ENCODE measurements around the gene RNF148. TPM values are rescaled to one million over a fixed set of nuclear protein-coding genes. Genes with fewer than 3 reads are reported as not detected.

RNF148 gene
- total and polyA plus RNA-seq, 4 donors = 0.09 to 3.5 (median 0.09) TPM; not detected in 1

DNA sequence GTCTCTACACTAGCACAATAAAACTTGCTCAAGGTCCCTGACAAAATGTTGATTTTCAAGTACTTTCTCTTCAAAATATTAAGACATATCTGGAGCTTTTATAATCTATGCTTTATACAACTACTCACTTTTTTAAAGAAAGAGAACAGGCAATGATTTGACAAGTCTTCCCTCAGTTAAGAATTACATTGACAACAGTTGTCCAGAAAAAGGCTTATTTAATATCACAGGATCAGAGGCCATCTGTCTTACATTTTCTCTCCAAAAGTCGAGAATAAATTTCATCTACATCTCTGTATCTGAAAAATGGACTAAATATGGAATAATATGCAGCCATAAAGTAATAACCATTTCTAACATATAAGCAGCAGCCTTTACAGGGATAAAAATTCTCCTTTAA, 8.2 kb upstream of the RNF148 start:
- H3K27ac ChIP-seq (ENCODE audit: low read depth in 1 of 2, low read length in 2 of 2) = no peak overlapping the region
- H3K9ac ChIP-seq (ENCODE audit: low read depth in 1 of 2, low read length in 2 of 2) = no peak overlapping the region
- H3K9me3 ChIP-seq (ENCODE audit: control insufficient read depth in 4 of 4, low read length in 3 of 4) = no peaks in the 10 kb centered on the region
- 78% methylated on average over 1 of the region's 1 CpG for WGBS
- H3K4me3 ChIP-seq (ENCODE audit: low read depth in 1 of 3, low read length in 3 of 3) = no peak overlapping the region
- DNase-seq (ENCODE audit: low spot score) = no peak
- H3K36me3 ChIP-seq (ENCODE audit: control insufficient read depth in 4 of 4, insufficient read depth in 3 of 4, low read depth in 1 of 4, low read length in 3 of 4) = no peaks in the 10 kb centered on the region
- H3K27me3 ChIP-seq (ENCODE audit: control insufficient read depth in 4 of 4, insufficient read depth in 4 of 4, low read length in 3 of 4) = no peaks in the 10 kb centered on the region
- TF ChIP-seq EGR1 (IDR thresholded peaks at IDR 0.05; ENCODE audit: low read depth in 2 of 2) (no peak), YY1 (IDR thresholded peaks at IDR 0.05) (no peak), SP1 (IDR thresholded peaks at IDR 0.05) (no peak), GABPA (IDR thresholded peaks at IDR 0.05 in 1 of 2, conservative IDR thresholded peaks at IDR 0.05 in 1 of 2) (no peak)
- TF ChIP-seq, protein P1, sequence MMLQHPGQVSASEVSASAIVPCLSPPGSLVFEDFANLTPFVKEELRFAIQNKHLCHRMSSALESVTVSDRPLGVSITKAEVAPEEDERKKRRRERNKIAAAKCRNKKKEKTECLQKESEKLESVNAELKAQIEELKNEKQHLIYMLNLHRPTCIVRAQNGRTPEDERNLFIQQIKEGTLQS (IDR thresholded peaks at IDR 0.05) = no peak
- TF ChIP-seq, protein P2, sequence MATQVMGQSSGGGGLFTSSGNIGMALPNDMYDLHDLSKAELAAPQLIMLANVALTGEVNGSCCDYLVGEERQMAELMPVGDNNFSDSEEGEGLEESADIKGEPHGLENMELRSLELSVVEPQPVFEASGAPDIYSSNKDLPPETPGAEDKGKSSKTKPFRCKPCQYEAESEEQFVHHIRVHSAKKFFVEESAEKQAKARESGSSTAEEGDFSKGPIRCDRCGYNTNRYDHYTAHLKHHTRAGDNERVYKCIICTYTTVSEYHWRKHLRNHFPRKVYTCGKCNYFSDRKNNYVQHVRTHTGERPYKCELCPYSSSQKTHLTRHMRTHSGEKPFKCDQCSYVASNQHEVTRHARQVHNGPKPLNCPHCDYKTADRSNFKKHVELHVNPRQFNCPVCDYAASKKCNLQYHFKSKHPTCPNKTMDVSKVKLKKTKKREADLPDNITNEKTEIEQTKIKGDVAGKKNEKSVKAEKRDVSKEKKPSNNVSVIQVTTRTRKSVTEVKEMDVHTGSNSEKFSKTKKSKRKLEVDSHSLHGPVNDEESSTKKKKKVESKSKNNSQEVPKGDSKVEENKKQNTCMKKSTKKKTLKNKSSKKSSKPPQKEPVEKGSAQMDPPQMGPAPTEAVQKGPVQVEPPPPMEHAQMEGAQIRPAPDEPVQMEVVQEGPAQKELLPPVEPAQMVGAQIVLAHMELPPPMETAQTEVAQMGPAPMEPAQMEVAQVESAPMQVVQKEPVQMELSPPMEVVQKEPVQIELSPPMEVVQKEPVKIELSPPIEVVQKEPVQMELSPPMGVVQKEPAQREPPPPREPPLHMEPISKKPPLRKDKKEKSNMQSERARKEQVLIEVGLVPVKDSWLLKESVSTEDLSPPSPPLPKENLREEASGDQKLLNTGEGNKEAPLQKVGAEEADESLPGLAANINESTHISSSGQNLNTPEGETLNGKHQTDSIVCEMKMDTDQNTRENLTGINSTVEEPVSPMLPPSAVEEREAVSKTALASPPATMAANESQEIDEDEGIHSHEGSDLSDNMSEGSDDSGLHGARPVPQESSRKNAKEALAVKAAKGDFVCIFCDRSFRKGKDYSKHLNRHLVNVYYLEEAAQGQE (IDR thresholded peaks at IDR 0.05) = no peak
- H3K4me1 ChIP-seq (ENCODE audit: control insufficient read depth in 4 of 4, insufficient read depth in 4 of 4, low read length in 3 of 4) = no peaks in the 10 kb centered on the region

DNA sequence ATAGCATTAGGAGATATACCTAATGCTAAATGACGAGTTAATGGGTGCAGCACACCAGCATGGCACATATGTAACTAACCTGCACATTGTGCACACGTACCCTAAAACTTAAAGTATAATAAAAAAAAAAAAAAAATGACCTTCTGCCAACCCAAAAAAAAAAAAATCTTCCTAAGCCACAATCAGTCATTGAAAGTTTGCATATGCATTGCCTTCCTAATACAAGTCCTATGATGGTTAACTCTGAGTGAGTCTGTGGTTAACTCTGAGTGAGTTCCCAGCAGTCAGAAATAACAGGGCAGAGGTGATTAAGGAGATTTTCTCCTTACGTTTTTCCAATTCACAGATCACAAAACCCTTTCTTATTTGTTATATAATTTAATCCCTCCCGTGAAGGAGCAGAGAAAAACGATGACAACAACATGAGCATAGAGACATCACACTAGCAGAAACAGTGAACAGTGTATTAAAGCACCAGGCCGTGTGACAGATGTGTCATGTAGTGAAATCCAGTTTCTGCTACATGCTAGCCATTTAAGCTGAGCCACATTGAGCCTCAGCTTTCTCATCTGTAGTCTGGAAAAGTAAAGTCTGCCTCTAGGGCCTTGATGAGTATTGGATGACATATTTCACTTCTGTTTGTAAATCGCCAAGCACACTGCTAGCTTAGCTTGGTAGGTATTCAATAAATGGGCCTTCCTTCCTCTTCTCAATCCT, 7.4 kb upstream of the RNF148 start:
- DNase-seq (ENCODE audit: low spot score) = no peak
- no peaks in the 10 kb centered on the region for H3K4me1 ChIP-seq (ENCODE audit: control insufficient read depth in 4 of 4, insufficient read depth in 4 of 4, low read length in 3 of 4)
- 94% methylated on average over 7 of the region's 7 CpGs for WGBS

More for the DNA sequence above, 7.4 kb upstream of the RNF148 start:
- Histone ChIP-seq H3K9me3 (ENCODE audit: control insufficient read depth in 4 of 4, low read length in 3 of 4) (no peaks in the 10 kb centered on the region), H3K9ac (ENCODE audit: low read depth in 1 of 2, low read length in 2 of 2) (no peak overlapping the region), H3K4me3 (ENCODE audit: low read depth in 1 of 3, low read length in 3 of 3) (no peak overlapping the region), H3K36me3 (ENCODE audit: control insufficient read depth in 4 of 4, insufficient read depth in 3 of 4, low read depth in 1 of 4, low read length in 3 of 4) (no peaks in the 10 kb centered on the region), H3K27ac (ENCODE audit: low read depth in 1 of 2, low read length in 2 of 2) (no peak overlapping the region), H3K27me3 (ENCODE audit: control insufficient read depth in 4 of 4, insufficient read depth in 4 of 4, low read length in 3 of 4) (no peaks in the 10 kb centered on the region)
- TF ChIP-seq, protein P2 (IDR thresholded peaks at IDR 0.05) = no peak
- TF ChIP-seq, protein P3, sequence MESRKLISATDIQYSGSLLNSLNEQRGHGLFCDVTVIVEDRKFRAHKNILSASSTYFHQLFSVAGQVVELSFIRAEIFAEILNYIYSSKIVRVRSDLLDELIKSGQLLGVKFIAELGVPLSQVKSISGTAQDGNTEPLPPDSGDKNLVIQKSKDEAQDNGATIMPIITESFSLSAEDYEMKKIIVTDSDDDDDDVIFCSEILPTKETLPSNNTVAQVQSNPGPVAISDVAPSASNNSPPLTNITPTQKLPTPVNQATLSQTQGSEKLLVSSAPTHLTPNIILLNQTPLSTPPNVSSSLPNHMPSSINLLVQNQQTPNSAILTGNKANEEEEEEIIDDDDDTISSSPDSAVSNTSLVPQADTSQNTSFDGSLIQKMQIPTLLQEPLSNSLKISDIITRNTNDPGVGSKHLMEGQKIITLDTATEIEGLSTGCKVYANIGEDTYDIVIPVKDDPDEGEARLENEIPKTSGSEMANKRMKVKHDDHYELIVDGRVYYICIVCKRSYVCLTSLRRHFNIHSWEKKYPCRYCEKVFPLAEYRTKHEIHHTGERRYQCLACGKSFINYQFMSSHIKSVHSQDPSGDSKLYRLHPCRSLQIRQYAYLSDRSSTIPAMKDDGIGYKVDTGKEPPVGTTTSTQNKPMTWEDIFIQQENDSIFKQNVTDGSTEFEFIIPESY (IDR thresholded peaks at IDR 0.05) = no peak
- TF ChIP-seq FOXA1 (IDR thresholded peaks at IDR 0.05) (no peak), GABPA (IDR thresholded peaks at IDR 0.05 in 1 of 2, conservative IDR thresholded peaks at IDR 0.05 in 1 of 2) (no peak), RAD21 (IDR thresholded peaks at IDR 0.05) (no peak), TAF1 (conservative IDR thresholded peaks at IDR 0.05) (no peak), JUND (IDR thresholded peaks at IDR 0.05) (no peak), YY1 (IDR thresholded peaks at IDR 0.05) (no peak), RXRA (IDR thresholded peaks at IDR 0.05) (no peak), FOXA2 (IDR thresholded peaks at IDR 0.05) (no peak), HNF4G (IDR thresholded peaks at IDR 0.05) (no peak), EGR1 (IDR thresholded peaks at IDR 0.05; ENCODE audit: low read depth in 2 of 2) (no peak), HNF4A (conservative IDR thresholded peaks at IDR 0.05) (no peak), SP1 (IDR thresholded peaks at IDR 0.05) (no peak), NR2F2 (IDR thresholded peaks at IDR 0.05) (no peak)
- TF ChIP-seq, protein P4, sequence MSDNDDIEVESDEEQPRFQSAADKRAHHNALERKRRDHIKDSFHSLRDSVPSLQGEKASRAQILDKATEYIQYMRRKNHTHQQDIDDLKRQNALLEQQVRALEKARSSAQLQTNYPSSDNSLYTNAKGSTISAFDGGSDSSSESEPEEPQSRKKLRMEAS (IDR thresholded peaks at IDR 0.05) = no peak
- TF ChIP-seq, protein P5, sequence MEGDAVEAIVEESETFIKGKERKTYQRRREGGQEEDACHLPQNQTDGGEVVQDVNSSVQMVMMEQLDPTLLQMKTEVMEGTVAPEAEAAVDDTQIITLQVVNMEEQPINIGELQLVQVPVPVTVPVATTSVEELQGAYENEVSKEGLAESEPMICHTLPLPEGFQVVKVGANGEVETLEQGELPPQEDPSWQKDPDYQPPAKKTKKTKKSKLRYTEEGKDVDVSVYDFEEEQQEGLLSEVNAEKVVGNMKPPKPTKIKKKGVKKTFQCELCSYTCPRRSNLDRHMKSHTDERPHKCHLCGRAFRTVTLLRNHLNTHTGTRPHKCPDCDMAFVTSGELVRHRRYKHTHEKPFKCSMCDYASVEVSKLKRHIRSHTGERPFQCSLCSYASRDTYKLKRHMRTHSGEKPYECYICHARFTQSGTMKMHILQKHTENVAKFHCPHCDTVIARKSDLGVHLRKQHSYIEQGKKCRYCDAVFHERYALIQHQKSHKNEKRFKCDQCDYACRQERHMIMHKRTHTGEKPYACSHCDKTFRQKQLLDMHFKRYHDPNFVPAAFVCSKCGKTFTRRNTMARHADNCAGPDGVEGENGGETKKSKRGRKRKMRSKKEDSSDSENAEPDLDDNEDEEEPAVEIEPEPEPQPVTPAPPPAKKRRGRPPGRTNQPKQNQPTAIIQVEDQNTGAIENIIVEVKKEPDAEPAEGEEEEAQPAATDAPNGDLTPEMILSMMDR (IDR thresholded peaks at IDR 0.05; ENCODE audit: low read depth, low read length, missing input control) = no peak
- TF ChIP-seq, protein P1 (IDR thresholded peaks at IDR 0.05) = no peak

Measured in liver (tissue), 9 donors.